Stimulated activated CD4-positive, alpha-beta T cell treated with anti-CD3 and anti-CD28 coated beads, Interleukin-2, amount 100 ng/mL, for 24 hours (primary cell): ENCODE results near the gene KLHDC8B.

Source experiments
- DNase-seq, 2 donors: peaks; one replicate each; pipeline ENCODE4 v3.0.0-alpha.2; 2020

KLHDC8B gene

DNA sequence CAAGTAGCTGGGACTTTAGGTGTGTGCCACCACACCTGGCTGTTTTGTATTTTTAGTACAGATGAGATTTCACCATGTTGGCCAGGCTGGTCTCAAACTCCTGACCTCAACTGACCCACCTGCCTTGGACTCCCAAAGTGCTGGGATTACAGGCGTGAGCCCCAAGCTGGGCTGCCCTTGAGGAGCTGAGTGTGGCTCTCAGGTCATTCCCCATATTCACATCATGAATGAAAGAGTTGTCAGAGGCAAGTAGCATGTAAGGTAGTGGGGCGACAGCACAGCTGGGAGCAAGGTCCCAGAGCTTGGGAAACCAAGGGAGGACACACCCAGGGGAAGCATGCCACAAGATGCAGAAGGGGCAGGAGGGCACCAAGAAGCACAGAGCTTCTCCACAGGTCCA is 10.2 kb upstream of the KLHDC8B start:
- no peak for DNase-seq

DNA sequence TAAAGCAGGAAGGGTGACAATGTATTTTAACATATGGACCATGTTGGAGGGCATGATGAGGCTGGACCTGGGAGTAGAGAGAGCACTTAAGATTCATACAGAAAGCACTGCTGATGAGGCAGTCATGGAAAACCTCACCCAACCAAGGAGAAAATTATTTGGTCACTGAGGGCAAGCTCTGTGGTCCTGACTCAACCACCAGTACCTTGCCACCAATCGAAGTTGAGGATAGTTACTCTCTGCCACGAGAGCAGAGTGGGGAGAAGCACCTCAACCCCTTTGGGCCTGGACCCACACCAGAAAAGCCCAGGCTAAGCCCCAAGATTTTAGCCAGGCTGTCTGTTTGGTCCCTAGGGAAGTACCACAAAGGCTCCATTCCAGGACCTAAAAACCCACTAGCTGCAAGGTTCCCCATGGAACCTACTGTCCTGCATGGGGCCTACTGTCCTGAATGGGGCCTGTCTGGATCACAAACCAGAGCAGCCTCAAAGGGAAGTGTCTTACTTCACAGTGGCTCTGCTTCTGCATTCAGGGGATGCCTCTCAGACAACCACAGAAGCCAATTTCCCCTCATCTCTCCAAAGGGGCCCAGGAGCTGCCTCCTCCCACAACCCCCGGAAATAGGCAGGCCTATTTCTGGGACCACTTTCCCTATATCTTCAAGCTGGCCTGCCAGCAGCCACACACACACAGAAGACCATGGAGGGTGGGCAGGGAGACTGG is 9.4 kb upstream of the KLHDC8B start:
- DNase-seq: no peak

DNA sequence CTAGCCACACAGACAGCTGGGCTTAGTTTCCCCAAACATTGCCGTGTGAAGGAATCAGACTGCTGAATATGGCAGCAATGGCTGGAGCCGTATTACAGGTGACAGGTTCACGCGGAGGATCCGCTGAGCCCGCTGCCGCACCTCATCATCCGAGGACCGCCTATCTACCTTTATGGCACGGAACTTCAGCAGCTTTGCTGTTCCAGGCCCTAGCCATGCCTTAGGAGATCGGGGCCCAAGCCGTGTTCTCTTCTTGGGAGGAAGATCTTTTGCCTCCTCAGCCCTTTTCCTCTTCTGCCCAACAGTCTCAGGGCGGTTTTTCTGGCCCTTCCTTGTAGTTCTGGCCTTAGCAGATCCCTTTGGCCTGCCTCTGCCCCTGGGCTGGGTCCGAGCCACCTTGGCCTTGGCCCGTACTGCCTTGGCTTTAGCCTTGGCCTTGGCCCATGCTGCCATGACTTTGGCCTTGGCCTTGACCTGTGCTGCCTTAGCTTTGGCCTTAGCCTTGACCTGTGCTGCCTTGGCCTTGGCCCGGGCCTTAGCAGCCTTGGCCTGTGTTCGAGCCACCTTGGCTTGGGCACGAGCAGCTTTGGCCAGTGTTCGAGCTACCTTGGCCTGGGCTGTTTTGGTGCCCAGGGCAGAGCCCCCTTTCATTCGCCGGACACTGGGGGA is 8.5 kb upstream of the KLHDC8B start:
- DNase-seq: no peak

DNA sequence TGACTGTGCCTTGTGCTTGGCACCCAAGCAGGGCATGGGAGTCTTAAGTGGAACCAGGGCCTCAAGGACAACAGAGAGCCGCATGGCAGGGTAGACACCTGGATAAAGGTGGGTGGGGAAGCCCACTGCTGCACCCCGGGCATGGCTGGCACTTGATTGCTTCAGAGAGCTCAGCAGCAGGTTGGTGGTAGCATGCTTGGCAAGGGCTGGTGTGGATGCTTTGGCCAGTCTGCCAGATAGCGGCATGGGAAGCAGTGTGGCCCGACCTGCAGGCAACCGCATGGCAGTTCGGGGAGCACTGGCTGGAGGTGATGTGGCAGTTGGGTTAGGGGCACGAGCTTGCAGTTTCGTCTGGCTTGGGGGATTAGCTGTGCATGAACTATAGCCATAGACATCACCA is 7.8 kb upstream of the KLHDC8B start:
- DNase-seq: no peak

DNA sequence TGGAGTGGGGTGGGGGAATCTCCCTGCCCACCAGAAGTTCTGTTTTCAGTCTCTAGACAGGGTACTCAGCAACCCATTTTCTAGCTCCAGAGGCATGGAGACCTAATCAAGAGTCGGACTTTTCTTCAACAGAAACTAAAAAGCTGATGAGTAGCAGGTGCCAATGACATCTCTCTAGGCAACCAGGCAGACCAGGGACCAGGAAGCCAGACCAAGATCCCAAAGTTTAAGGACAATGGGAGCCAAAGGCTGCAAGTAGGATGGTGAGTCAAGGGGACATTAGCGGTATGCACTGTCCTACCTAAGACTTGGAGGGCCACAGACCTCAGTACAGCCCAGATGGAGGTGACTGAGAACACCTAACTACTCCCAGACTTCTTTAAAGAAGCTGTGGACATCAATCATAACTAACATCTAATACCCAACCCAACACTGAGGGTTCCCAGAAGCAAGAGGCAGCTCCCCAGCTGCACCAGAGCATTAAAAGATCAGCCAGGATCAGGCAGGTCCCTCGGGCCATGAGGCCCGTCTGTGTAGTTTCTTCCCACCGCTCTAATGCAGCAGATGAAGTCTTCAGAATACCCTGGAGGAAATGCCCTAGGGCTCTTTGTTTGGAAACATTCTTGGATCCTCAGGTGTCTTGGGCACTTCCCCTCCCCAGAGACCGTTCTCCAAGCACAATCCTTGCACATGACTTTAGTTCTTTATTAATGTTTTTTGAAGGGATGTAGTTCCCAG is 6.2 kb upstream of the KLHDC8B start:
- no peak for DNase-seq

DNA sequence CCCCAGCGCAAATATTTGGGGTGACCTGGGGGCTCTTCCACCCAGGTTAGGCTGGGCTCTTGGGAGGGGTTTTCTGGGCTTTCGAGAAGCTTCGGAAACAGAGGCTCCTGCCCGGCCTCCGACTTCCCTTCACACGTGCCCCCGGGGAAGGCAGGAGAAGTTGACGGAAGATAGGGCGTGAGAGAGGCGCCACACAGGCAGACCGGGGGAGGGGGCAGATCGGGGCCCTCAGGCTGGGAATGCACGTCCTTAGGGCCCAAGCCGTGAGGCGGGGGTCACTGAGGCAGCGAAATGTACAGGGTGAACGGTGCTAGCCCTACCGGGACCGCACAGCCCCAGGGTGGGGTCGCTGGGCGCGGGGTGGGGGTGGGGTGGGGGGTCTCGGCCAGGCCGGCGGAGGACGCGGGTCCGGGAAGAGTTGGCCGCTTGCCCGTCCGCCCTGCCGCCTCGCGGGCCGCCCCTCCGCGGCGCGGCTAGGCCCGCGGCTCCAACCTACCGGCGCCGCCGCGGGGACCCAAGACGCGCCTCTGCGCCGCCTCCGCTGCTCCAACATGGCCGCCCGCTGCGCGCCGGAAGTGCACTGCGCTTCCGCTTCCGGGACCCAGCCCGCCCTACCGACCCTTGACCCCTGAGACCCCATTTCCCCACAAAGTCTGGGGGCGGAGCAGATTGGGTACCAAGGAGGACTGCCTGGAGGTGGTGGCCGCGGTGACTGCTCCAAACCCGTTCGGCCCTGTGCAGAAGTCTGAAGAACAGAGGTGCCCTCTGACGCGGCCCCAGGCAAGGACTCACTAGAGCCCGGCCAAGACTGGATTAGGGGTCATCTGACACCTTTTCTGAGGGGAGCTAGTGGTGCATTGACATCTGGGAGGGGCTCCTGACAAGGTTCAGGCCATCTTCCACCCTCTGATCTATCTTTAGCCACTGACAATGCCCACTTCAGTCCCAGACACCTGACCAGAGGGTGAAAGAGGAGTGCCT is 5.3 kb upstream of the KLHDC8B start, which contains the start of gene CCDC71:
CCDC71 (minus strand) TSS at position 561 of the 981 bp plus-strand sequence. CDS start 2,123 bp downstream, outside the sequence.
- DNase-seq: peak; percentile 79 to 82

DNA sequence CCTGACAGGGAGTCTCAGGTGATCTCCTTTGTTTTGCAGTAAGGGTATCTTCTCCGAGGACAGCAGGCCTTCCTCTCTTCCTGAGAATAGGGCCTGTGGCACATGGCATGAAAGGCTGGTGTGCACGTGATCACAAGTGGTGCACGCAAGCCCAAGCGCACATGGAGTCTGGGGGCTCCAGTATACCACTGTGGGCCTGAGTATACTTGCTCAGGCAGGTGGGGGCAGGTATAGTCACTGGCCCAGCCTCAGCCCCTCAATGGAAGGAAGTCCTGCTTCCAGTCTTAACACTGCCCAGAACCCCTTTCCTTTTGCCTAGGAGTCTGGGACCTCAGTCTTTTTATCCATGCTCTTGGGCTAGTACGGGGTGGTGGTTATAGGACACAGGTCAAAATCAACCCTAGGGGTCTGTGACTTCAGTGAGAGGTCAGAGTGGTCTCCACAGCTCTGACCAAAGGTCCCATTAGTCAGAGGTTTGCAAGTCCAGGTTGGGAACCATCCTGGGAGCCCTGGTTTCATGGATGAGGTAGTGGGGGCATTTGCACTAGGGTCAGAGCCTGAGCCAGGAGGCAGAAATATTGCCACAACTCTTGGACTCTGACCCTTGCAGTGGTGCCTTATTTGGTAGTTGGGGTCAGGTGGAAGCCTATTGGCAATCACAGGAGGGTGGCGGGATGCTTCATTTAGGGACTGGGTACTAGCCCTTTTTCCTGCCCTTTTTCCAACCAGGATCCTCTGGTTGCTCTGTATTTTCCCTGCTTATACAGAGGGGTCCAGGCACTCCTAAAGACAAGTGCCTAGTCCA is 4.4 kb upstream of the KLHDC8B start:
- no peak for DNase-seq

DNA sequence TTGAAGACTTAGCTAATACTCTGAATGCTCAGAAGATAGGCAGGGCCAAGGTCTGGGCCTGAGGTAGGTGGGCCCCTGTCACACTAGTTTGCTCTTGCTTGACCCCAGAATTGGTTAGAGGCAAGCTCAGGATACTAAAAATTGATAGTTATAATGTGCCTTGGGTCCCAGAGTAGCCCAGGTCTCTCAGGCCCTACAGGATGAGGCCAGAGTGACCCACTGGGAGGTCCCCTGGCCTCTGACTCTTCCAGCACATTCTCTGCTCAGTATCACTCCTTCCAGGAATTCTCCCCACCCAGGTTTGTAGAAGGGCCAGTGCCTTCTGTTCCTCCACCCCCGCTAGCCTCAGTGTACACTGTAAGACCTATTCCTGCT is 667 bp upstream of the KLHDC8B start:
- DNase-seq: no peak

DNA sequence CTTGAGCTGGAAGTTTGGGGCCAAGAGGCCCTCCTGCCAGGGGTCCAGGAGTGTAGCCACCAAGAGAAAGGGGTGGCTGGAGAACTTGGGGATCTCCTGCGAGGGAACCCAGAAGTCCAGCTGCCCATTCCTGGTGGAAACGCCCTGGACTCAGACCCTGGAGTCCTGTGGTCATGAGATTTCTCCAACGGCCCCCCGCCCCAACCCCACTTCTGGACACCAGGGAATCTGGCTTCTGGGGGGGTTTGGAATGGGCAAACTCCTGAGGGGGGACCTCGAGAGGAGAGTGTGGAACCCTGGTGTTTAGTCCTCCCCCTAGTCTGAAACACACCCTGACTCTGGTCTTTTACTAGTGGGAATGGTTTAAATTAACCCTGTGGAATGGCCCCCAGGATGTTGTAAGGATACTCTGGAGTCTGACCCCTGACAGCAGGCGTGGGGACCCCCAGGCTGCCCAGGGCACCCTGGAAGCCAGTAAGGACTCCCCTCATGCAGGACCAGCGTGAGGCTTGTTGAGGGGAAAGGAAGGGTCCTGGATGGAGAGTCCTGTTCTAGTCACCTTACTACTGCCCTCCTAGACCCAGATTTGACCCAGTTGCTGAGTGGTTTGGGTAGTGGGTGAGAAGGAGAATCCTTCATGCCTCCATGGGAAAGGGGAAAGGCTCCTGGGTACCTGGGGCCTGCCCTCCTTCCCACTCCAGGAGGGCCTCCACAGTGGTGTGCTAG is 540 bp downstream of the KLHDC8B start:
- DNase-seq: no peak

DNA sequence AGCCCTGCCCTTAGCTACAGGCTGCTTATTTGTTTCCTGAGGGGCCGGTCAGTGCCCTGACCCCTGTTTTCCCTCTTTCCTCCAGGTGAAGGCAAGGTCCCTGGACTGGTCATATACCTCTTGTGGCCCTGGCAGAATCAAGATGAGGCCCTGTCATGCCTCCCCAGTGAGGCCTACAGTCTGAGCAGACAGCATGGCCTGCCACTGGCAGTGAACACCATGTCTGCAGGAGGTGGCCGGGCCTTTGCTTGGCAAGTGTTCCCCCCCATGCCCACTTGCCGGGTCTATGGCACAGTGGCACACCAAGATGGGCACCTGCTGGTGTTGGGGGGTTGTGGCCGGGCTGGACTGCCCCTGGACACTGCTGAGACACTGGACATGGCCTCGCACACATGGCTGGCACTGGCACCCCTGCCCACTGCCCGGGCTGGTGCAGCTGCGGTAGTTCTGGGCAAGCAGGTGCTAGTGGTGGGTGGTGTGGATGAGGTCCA is 1.2 kb downstream of the KLHDC8B start:
- DNase-seq: no peak

DNA sequence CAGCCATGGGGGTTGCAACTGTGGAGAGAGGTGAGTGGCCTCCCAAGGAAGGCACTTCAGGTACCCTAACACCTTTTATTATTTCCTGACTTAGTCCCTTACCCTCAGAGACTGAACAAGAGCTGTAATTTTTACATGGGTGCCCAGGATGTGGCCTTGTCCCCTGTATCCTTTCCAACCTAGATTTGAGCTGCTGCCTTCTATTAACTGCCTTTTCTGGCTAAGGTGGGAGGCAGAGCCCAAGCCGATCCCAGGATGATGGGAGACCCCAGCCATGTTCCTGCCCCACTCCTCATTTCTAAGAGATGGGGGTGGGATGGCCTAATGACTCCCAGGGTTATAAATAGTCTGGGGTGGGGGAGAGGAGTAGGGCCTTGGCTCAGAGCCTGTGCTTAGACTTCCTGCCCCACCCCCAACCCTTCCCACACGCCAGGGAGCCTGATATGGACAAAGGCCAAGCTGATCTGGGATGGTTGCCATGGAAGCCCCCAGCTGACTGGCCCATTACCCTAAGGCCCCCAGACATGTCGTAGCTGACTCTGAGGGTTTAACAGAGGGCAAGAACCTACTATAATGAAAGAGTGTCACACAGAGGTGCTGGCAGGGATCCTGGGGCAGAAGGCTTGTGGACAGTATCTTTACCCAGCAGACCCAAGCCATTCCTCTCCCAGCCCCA is 1.9 kb downstream of the KLHDC8B start:
- no peak for DNase-seq

DNA sequence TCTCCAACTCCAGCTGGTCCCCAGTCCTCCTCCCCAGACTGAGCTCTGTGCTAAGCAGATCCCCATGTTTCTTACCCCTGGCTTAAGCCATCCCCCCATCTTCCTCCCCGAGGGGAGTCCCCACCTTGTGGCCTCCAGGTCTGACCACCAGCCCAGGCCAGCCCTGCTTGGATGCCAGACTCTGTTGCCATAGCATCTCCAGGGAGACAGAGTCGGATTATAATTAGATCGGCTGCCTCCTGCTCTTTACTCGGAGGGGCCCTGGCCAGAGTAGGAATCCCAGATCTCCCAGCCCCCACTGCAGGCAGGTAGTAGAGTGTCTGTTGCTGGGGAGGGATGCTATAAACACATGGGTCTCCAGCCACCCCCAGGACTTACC is 2.4 kb downstream of the KLHDC8B start:
- no peak for DNase-seq

DNA sequence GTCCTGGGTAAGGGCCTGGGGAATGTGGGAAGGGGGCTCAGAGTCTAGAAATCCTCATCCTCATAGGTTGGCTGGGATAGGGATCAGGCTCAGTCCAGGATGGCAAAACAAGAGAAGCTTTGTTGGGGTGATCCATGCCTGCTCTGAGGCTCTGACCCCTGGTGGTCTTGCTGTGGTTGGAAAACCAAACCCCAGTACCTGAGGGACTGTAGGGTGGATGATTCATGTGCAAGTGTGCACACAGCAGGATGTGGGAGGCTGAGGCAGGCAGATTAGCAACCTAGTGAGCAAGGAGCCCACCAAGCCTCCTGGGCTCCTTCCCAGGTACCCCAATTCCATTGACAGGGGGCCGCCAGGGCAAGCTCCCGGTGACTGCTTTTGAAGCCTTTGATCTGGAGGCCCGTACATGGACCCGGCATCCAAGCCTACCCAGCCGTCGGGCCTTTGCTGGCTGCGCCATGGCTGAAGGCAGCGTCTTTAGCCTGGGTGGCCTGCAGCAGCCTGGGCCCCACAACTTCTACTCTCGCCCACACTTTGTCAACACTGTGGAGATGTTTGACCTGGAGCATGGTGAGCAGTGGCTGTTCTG is 3.1 kb downstream of the KLHDC8B start:
- DNase-seq: no peak

DNA sequence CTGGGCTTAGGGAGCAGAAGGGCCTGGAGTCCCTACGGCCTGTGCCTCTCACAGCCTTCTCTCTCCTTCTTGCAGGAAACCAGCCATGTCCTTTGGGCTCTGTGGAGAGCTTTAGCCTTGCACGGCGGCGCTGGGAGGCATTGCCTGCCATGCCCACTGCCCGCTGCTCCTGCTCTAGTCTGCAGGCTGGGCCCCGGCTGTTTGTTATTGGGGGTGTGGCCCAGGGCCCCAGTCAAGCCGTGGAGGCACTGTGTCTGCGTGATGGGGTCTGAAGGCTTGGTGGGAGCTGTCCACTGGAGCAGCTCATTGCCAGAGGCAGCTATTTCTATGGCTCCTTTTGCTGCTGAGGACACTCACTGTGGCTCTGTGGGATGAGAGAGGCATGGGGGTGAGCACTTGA is 4.1 kb downstream of the KLHDC8B start:
- no peak for DNase-seq

DNA sequence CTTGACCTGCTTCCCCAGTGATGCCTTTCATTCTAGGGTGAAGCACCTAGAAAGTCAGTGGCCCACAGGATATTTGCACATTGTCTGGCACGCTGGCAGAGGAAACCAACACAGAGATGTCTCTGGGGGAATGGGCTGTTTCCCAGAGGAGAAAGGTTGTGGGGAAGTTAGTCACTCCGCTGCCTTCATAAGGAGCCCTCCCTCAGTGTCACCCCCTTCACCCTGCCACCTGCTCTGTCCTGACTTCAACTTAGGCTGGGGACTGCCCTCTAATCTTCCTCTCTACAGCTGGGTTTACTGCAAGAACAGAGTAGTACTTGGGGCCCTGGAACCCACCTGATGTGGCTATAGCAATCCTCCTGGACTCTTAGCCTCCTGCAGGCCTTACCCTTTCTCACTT is 5.7 kb downstream of the KLHDC8B start:
- DNase-seq: no peak

DNA sequence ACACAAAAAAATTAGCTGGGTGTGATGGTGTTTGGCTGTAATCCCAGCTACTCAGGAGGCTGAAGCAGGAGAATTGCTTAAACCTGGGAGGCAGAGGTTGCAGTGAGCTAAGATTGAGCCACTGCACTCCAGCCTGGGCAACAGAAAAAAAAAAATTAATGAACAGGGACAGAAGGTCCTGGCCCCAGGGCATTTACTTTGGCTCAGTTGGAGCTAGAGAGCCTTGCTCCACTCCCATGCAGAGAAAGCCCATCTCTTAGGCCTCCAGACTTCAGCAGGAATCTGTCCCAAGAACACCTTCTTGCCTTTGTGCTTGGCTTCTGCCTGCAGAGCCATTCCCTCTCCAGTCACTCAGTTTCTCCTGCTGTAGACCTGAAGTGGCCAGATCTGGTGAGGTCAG is 8.7 kb downstream of the KLHDC8B start:
- DNase-seq: no peak

DNA sequence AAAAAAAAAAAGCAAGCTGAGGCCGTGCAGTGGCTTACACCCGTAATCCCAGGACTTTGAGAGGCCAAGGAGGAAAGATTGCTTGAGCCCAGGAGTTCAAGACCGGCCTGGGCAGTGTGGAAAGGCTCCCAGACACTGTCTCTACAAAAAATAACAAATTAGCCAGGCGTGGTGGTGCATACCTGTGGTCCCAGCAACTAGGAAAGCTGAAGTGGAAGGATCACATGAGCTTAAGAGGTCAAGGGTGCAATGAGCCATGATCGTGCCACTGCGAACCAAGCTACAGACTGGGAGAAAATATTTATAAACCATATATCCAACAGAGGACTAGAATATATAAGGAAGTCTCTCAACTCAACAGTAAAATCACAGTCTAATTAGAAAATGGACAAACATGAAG is 10.0 kb downstream of the KLHDC8B start:
- DNase-seq: no peak

DNA sequence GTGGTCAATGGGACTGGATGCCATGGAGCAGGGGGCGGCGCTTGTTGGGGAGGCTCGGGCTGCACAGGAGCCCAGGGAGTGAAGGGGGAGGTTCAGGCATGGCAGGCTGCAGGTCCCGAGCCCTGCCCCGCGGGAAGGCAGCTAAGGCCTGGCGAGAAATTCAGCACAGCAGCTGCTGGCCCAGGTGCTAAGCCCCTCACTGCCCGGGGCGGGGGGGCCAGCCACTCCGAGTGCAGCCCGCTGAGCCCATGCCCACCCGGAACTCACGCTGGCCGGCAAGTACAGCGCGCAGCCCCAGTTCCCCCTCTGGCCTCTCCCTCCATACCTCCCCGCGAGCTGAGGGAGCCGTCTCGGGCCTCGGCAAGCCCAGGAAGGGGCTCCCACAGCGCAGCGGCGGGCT is 11.3 kb downstream of the KLHDC8B start:
- DNase-seq: no peak

DNA sequence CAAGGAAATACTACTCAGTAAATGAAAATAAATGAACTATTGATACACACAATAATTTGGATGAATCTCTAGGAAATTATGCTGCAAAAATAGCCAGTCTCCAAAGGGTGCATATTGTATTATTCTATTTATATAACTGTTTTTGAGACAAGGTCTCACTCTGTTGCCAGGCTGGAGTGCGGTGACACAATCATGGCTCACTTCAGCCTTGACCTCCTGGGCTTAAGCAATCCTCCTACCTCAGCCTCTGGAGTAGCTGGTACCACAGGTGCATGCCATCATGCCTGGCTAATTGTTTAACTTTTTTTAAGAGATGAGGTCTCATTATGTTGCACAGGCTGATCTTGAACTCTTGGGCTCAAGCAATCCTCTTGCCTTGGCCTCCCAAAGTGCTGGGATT is 12.5 kb downstream of the KLHDC8B start:
- no peak for DNase-seq

DNA sequence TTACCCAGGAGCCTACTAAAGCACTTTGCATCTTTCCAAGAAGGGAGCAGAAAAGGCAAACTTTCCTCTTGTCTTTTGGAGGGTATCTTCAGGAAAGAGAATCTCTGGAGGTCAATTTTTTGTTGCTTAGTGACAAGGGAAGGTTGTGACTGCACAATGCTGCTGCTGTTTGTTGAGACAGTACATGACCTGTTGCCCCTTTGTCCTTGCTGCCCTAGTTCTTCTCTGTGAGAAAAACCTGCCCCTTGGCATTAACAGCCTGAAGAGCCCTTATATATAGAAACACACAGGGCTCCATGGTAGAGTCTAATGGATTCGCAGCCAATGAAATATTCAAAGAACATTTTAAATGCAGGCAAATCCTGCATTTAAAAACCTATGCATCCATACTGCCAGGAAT is 20.3 kb downstream of the KLHDC8B start:
- no peak for DNase-seq
